ENCODE data around the gene ATG10. TPM values are rescaled to one million over a fixed set of nuclear protein-coding genes. Genes with fewer than 3 reads are reported as not detected.
"Not testable (repeated sequence)": the region's sequence is repeated elsewhere in the genome, so short reads cannot be mapped to it uniquely, and the experiment has no call there.

The ATG10 gene
- polyA plus RNA-seq, 3 donors from 2014 or later = 11.1 to 14.4 (median 12.5) TPM

GRCh38 chr5:81995407-81995806, 23.6 kb downstream of the ATG10 start:
- peaks cover 0 to 5% of the 10 kb centered on the region in 2 donors for H3K4me1 Mint-ChIP-seq
- peaks cover 0 to 13% (median 5%) of the 10 kb centered on the region in 6 donors for H3K9me3 Mint-ChIP-seq
- no peak for DNase-seq
- no peak overlapping the region for H3K27ac Mint-ChIP-seq
- no peak overlapping the region for H3K4me3 Mint-ChIP-seq
- H3K27me3 Mint-ChIP-seq (ENCODE audit: low read depth in 3 of 3) = no peaks in the 10 kb centered on the region
- H3K36me3 Mint-ChIP-seq = peaks cover 40 to 50% (median 45%) of the 10 kb centered on the region in 3 donors

DNA sequence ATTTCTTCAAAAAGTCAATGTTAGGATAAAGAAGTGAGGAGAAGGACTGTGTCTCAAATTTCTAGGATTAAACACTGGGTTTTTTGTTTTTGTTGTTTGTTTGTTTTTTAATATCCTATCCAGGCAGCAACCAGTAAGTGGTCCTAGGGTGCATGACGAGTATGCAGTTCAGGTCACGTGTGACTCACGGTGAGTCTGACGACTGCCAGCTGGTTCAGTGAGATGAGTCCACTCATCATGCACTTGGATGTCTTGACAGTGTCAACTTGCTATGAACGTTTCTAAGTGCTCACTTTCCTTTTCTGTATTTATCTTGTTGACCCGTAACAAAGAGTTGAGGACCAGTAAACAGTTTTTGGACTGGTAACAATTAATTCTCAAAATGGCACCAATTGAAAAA, 32.7 kb downstream of the ATG10 start:
- Mint-ChIP-seq H3K27ac (no peak overlapping the region), H3K9me3 (peaks cover 0 to 2% (median 0%) of the 10 kb centered on the region in 6 donors), H3K4me3 (no peak overlapping the region), H3K27me3 (ENCODE audit: low read depth in 3 of 3) (peaks cover 0 to 2% (median 1%) of the 10 kb centered on the region in 3 donors), H3K36me3 (peaks cover 9 to 13% (median 10%) of the 10 kb centered on the region in 3 donors), H3K4me1 (no peaks in the 10 kb centered on the region)
- DNase-seq = no peak

DNA sequence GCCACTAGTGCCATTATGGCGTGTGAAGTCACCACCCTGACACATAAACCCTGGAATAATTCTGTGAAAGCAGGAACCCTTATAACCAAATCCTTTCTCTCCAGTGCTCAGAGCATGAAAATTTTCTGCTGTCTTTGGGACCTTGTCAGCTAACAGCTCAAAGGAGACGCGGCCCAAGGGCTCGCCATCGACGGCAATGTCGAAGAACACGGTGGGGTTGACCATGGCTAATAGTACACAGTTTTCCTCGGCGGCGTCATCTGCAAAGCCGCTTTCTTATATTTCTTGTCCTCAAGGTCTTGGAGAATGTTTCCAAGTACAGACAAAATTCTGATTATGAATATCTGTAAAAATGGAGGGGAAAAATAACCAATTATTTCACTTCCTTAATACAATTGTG, 38.0 kb downstream of the ATG10 start:
- H3K4me1 Mint-ChIP-seq; H3K27me3 Mint-ChIP-seq (ENCODE audit: low read depth in 3 of 3); DNase-seq; H3K27ac Mint-ChIP-seq; H3K9me3 Mint-ChIP-seq; H3K4me3 Mint-ChIP-seq: not testable (repeated sequence)
- peaks cover 5 to 14% (median 8%) of the 10 kb centered on the region in 3 donors for H3K36me3 Mint-ChIP-seq

DNA sequence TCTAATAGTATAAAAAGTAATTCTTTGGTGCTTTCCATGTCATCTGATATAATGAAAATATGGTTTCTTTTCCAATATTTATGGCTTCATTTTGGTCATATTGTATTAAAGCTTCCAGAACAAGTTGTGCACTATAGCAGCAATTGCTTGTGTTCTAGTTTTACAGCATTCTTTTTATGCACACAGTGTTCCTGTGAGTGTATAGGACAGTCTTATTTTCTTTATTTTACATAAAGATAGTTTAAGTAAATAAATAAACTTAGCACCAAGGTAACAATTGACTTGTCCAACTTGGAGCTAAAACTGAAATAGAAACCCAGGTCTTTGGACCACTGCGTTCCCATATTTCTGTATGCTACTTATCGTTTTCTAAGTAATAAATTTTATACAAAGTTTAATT, 38.9 kb downstream of the ATG10 start:
- no peak overlapping the region for H3K4me3 Mint-ChIP-seq
- H3K4me1 Mint-ChIP-seq = peaks cover 0 to 2% of the 10 kb centered on the region in 2 donors
- H3K36me3 Mint-ChIP-seq = peaks cover 5 to 15% (median 14%) of the 10 kb centered on the region in 3 donors
- H3K9me3 Mint-ChIP-seq = no peaks in the 10 kb centered on the region
- no peak overlapping the region for H3K27ac Mint-ChIP-seq
- DNase-seq = no peak
- no peaks in the 10 kb centered on the region for H3K27me3 Mint-ChIP-seq (ENCODE audit: low read depth in 3 of 3)

- Mint-ChIP-seq H3K4me1 (peaks cover 0 to 2% of the 10 kb centered on the region in 2 donors), H3K9me3 (no peaks in the 10 kb centered on the region), H3K36me3 (peaks cover 12 to 21% (median 14%) of the 10 kb centered on the region in 3 donors), H3K4me3 (no peak overlapping the region), H3K27ac (no peak overlapping the region), H3K27me3 (ENCODE audit: low read depth in 3 of 3) (no peaks in the 10 kb centered on the region)
- DNase-seq = no peak
Measured at GRCh38 chr5:82011761-82012160, 39.9 kb downstream of the ATG10 start.

DNA sequence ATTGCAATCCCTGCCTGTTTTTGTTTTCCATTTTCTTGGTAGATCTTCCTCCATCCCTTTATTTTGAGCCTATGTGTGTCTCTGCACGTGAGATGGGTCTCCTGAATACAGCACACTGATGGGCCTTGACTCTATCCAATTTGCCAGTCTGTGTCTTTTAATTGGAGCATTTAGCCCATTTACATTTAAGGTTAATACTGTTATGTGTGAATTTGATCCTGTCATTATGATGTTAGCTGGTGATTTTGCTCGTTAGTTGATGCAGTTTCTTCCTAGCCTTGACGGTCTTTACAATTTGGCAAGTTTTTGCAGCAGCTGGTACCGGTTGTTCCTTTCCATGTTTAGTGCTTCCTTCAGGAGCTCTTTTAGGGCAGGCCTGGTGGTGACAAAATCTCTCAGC, 42.8 kb downstream of the ATG10 start:
- H3K36me3 Mint-ChIP-seq = peaks cover 11 to 20% (median 17%) of the 10 kb centered on the region in 3 donors

GRCh38 chr5:82018462-82018861, 46.6 kb downstream of the ATG10 start:
- peaks cover 0 to 2% of the 10 kb centered on the region in 2 donors for H3K4me1 Mint-ChIP-seq

More for the DNA sequence above, 42.8 kb downstream of the ATG10 start:
- H3K27me3 Mint-ChIP-seq (ENCODE audit: low read depth in 3 of 3); H3K27ac Mint-ChIP-seq; H3K4me1 Mint-ChIP-seq; H3K4me3 Mint-ChIP-seq; DNase-seq; H3K9me3 Mint-ChIP-seq: not testable (repeated sequence)

GRCh38 chr5:82019342-82020138, 47.7 kb downstream of the ATG10 start:
- DNase-seq = no peak
- Mint-ChIP-seq H3K9me3 (peaks cover 0 to 3% (median 0%) of the 10 kb centered on the region in 6 donors), H3K4me1 (peaks cover 0 to 2% of the 10 kb centered on the region in 2 donors), H3K27me3 (ENCODE audit: low read depth in 3 of 3) (no peaks in the 10 kb centered on the region), H3K36me3 (peaks cover 0 to 15% (median 13%) of the 10 kb centered on the region in 3 donors), H3K27ac (no peak overlapping the region), H3K4me3 (no peak overlapping the region)

More at GRCh38 chr5:82018462-82018861, 46.6 kb downstream of the ATG10 start:
- Mint-ChIP-seq H3K36me3 (peaks cover 0 to 16% (median 13%) of the 10 kb centered on the region in 3 donors), H3K27ac (no peak overlapping the region), H3K27me3 (ENCODE audit: low read depth in 3 of 3) (no peaks in the 10 kb centered on the region), H3K9me3 (peaks cover 0 to 3% (median 0%) of the 10 kb centered on the region in 6 donors), H3K4me3 (no peak overlapping the region)
- no peak for DNase-seq

DNA sequence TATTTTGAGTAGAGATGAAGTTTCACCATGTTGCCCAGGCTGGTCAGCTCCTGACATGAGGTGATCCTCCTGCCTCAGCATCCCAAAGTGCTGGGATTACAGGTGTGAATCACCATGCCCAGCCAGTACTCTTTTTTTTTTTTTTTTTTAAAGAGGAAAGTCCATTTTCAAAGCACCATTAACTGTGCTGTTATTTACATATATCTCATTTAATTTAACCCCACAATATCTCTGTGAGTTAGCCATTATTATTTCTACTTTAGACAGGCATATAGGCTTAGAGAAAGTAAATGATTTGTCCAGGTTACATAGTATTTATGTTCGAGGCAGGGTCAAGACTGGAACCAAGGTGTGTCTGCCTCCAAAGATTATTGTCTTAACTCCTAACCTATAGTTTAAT, 50.7 kb downstream of the ATG10 start:
- Mint-ChIP-seq H3K27me3 (ENCODE audit: low read depth in 3 of 3) (peaks cover 0 to 1% (median 0%) of the 10 kb centered on the region in 3 donors), H3K9me3 (peaks cover 0 to 3% (median 0%) of the 10 kb centered on the region in 6 donors), H3K36me3 (peaks cover 0 to 11% (median 0%) of the 10 kb centered on the region in 3 donors), H3K4me1 (no peaks in the 10 kb centered on the region), H3K27ac (no peak overlapping the region), H3K4me3 (no peak overlapping the region)
- DNase-seq = no peak

DNA sequence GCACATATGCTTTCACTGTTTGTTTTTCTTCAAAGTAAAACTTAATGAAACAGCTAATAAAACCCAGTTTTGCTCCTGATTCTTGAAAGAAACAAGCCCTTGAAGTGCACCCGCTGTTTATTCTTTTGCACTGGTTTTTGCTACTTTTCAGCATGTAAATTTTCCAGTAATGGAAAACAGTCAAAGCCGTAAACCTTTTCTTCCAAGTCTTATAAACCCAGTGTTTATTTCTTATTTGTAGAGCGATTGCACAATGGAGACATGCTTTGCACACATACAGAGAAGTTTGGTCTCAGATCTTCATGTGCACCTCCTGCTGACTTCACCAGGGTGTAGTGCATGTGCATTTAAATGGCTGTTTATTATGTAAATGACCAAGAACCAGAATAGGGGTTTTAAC, 51.8 kb downstream of the ATG10 start:
- Mint-ChIP-seq H3K9me3 (no peaks in the 10 kb centered on the region), H3K4me1 (no peaks in the 10 kb centered on the region), H3K27me3 (ENCODE audit: low read depth in 3 of 3) (peaks cover 0 to 1% (median 0%) of the 10 kb centered on the region in 3 donors), H3K4me3 (no peak overlapping the region), H3K36me3 (peaks cover 0 to 4% (median 0%) of the 10 kb centered on the region in 3 donors), H3K27ac (no peak overlapping the region)
- DNase-seq = no peak

DNA sequence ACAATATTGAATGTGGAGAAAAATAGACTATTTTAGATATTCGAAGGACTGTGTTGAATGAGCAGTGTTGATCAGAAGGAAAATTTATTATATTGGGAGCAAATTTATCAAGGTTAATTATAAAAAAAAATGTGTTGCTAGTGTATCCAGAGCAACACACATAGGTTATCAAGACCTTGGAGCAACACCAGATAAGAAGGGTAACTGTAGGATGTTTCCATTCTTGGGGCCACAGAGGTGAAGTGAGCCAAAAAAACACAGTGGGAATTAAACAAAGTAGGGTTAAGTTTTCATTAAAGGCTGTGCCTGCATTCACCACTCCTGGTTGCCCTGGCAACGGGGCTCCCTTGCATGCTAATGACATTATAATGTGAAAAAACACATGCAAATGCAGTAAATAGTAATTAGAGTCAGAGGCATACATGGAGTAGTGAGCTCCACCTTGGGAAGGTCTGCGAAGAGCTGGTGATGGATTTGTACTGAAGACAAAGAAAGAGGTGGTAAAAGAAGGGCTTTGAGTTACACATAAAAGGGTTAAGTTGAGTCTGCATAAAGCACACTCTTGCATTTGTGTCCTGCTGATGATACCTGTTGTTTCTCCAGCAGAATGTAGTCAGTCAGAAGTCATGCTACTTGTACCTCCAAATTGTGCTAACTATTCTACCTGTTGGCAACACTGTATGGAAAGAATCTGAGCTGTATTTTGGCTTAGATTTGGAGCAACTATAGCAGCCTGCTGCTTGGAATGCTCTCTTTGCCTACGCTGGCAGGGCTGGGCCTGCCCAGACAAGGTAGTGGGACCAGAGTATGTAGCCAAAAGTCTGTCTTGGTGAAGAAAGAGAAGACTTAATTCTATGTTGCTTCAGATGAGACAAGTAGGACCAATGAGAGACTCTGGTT, 59.6 kb downstream of the ATG10 start:
- no peak overlapping the region for H3K27ac Mint-ChIP-seq
- DNase-seq = no peak

DNA sequence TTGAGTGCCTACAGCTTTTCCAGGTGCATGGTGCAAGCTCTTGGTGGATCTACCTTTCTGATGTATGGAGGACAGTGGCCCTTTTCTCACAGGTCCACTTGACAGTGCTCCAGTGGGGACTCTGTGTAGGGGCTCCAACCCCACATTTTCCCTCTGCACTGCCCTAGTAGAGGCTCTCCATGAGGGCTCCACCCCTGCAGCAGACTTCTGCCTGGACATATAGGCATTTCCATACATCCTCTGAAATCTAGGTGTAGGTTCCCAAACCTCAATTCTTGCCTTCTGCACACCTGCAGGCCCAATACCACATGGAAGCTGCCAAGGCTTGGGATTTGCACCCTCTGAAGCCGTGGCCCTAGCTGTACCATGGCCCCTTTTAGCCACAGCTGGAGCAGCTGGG, 71.1 kb downstream of the ATG10 start:
- not testable (repeated sequence) for H3K27me3 Mint-ChIP-seq (ENCODE audit: low read depth in 3 of 3); H3K4me3 Mint-ChIP-seq; DNase-seq; H3K4me1 Mint-ChIP-seq; H3K27ac Mint-ChIP-seq
- H3K36me3 Mint-ChIP-seq = peaks cover 12 to 30% (median 28%) of the 10 kb centered on the region in 3 donors
- peaks cover 0 to 13% (median 4%) of the 10 kb centered on the region in 6 donors for H3K9me3 Mint-ChIP-seq

More for the DNA sequence above, 59.6 kb downstream of the ATG10 start:
- Mint-ChIP-seq H3K9me3 (no peaks in the 10 kb centered on the region), H3K4me3 (no peak overlapping the region), H3K4me1 (no peaks in the 10 kb centered on the region), H3K27me3 (ENCODE audit: low read depth in 3 of 3) (peaks cover 0 to 1% (median 0%) of the 10 kb centered on the region in 3 donors), H3K36me3 (no peaks in the 10 kb centered on the region)

DNA sequence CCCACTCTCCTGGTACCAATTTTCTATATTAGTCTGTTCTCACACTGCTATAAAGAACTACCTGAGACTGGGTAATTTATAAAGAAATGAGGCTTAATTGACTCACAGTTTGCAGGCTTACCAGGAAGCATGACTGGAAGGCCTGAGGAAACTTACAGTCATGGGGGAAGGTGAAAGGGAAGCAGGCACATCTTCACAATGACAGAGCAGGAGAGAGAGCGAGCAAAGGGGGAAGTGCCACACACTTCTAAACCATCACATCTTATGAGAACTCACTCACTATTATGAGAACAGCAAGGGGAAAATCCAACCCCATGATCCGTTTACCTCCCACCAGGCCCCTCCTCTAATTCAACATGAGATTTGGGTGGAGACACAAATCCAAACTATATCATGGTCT, 72.2 kb downstream of the ATG10 start:
- H3K9me3 Mint-ChIP-seq = peaks cover 0 to 13% (median 4%) of the 10 kb centered on the region in 6 donors
- H3K4me3 Mint-ChIP-seq = no peak overlapping the region
- peak overlapping the region in 1 of 6 donors; percentile 74 for H3K27ac Mint-ChIP-seq
- no peak for DNase-seq
- H3K4me1 Mint-ChIP-seq = no peaks in the 10 kb centered on the region
- H3K36me3 Mint-ChIP-seq = peaks cover 10 to 28% (median 23%) of the 10 kb centered on the region in 3 donors
- H3K27me3 Mint-ChIP-seq (ENCODE audit: low read depth in 3 of 3) = no peaks in the 10 kb centered on the region

Measured in immature natural killer cell (primary cell).